AML-193 (cell line): Measurements from ENCODE around the gene SOAT1.
"Not testable (repeated sequence)": the region's sequence is repeated elsewhere in the genome, so short reads cannot be mapped to it uniquely, and the experiment has no call there.

Experiments
- DNase-seq, 2 experiments: peaks; one replicate each; lab custom pipeline; 2025; lab: John Stamatoyannopoulos, UW

Gene SOAT1

DNA sequence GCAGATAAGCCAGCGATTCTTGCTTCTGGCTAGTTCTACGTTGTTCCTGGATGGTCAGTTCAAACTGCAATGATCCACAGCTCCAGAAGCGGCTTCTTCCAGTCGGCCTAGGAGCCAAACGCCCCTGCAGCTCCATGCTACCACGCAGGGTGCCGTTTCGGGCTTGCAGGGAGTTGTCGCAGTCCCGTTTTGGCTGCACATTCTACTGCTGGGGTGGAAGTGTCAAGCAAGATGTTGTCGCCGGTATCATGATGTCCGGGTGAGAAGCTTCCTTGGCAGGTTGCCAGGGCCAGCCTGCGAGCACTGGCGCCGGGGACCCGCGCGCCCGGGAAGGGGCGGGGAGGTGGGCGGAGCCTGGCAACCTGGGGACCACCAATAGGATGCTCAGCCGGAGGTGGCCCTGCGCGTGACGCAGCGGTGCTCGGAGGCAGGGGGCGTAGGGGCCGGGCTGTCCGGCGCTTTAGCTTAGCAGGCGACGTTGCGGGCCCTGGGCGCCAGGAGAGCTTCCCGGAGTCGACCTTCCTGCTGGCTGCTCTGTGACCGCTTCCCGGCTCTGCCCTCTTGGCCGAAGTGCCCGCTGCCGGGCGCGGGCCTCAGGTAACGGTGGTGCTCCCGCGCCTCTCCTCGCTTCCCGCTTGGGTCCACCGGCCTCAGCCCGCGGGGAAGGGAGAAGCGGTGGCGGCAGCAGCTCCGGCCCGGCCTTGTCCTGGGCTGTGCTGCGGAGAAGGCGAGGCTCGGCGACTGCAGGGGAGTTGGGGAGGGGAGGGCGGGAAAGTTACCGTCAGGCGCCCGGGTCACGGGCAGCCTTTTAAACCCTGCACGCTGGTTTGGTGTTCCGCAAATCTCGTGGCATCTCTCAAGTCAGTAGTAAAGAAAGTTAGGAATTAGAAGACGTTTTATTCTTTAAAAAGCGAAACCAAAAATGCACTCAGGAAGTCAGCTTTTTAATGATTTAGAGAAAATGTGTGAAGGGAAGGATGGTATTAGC is at the start of gene SOAT1:
Gene SOAT1, plus strand, starts transcription at position 458 of the 988 bp plus-strand sequence. CDS start 8,888 bp downstream, outside the sequence.
- DNase-seq: peak; percentile 78 to 79

DNA sequence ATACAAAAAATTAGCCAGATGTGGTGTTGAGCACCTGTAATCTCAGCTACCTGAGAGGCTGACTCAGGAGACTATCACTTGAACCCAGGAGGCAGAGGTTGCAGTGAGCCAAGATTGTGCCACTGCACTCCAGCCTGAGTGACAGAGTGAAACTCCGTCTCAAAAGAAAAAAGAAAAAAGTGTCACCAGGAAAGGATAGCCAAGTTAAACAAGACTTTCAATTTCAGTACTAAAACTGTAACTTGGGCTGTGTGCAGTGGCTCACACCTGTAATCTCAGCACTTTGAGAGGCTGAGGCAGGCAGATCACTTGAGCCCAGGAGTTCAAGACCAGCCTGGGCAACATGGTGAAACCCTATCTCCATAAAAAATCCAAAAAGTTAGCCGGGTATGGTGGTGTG is 48.2 kb upstream of the SOAT1 start:
- DNase-seq: not testable (repeated sequence)

- DNase-seq: no peak
Measured at GRCh38 chr1:179247923-179248322, 45.7 kb upstream of the SOAT1 start.

DNA sequence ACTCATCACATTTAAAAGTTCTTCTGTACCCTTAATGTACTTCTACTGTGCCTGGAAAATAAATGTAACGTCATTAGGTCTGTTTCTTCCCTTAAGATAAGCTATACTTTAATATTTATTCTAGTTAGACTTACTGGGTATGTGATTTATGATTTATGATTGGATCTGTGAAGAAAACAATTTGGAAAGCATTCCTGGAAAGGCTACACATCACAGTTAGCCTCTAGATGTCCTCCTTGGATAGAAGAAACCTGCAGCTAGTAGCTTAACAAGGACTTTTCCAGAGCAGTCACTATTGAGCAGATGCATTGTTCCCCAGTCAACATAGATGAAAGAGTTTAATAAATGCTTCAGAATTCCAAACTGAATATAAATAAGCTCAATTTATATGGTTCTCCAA is 41.9 kb upstream of the SOAT1 start:
- DNase-seq: no peak

- DNase-seq: no peak
Measured at GRCh38 chr1:179252606-179253005, 41.0 kb upstream of the SOAT1 start.

- no peak for DNase-seq
Measured at GRCh38 chr1:179253286-179253972, 40.2 kb upstream of the SOAT1 start.

DNA sequence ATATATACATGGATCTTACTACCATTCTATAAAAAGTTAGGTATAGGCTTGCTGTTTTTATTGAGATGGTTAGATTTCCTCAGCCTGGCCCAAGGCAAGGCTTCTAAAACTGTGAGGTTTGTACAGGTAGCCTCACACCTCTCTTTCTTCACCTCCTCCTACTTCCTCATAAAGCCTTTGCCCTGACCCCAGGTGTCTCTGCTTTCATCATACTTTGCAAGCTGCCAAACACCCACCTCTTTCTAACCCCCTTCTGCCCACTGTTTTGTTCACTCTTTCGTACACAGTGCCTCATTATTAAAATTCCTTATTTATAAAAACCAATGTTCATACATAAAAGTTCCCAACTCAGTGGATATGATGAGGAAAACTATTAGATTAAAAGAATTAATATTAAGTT is 31.4 kb upstream of the SOAT1 start:
- no peak for DNase-seq

DNA sequence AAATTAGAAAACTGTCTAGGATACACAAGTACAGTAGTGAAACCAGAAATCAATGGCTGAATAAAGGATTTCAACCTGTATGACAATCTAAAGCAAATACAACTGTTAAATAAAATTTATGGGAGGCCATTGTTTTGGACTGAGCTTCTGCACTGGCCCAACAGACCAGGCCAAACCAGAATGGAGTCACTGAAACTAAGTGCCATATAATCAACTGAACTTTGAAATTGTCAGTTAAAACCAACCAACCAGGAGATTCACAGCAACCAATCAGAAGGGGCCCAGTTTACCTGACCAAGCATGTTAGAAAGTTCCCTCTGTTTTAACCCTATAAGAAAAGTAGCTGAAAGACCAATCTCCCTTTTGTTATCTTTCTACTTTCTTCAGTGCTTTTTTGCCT is 30.5 kb upstream of the SOAT1 start:
- DNase-seq: no peak

DNA sequence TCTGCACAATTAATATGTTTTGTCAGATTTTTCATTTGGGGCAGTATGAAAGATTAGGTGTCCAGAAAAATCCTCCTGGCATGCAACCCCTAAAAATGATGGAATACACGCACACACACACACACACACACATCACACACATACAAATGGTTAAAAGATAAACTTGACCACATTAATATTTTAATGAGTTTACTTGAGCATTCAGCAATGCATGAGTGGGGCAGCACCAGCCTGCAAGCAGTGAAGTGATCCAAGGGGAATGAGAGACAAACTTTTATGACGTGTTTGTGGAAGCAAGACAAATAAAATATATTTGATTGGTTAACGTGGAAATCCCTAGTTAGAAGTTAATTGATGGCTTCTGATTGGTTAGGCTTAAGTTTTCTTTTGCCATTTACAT is 29.1 kb upstream of the SOAT1 start:
- no peak for DNase-seq

DNA sequence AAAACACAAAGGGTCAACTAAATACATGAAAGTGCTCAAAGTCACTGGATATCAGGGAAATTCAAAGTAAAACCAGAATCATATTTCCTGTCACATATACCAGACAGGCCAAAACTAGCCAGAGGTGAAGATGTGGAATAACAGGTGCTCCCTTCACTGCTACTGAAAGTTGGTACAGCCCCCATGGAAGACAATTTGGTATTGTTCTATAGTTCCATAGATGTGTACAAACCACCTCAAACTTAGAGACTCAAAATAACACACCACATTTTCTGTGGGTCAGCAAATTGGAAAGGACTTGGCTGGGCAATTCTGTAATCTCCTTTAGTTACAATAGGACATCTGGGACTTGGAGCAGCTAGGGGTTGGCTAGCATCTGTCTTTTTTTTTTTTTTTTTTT is 24.5 kb upstream of the SOAT1 start:
- DNase-seq: no peak

GRCh38 chr1:179274424-179274823 is 19.2 kb upstream of the SOAT1 start:
- DNase-seq: not testable (repeated sequence)

DNA sequence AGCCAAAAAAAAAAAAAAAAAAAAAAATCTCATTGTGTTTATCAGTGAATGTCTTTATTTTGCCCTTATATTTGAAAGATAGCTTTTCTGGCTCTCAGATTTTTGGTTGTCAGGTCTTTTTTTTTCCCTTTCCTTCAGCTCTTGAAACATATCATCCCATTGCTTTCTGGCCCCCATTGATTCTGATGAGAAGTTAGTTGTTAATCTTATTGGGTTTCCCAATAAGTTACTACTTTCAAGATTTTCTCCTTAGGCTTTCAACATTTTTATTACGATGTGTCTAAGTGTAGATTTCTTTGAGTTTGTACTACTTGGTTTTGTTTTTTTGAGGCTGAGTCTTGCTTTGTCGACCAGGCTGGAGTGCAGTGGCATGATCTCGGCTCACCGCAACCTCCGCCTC is 14.7 kb upstream of the SOAT1 start:
- DNase-seq: no peak

GRCh38 chr1:179283992-179284391 is 9.6 kb upstream of the SOAT1 start:
- DNase-seq: no peak

GRCh38 chr1:179287946-179288345 is 5.7 kb upstream of the SOAT1 start:
- no peak for DNase-seq

- no peak for DNase-seq
Measured at GRCh38 chr1:179288977-179289376, 4.6 kb upstream of the SOAT1 start.

GRCh38 chr1:179295164-179295755 is 1.7 kb downstream of the SOAT1 start:
- no peak for DNase-seq

GRCh38 chr1:179296356-179297104 is 2.9 kb downstream of the SOAT1 start:
- DNase-seq: no peak

- DNase-seq: no peak
Measured at GRCh38 chr1:179297105-179297378, 3.4 kb downstream of the SOAT1 start.

DNA sequence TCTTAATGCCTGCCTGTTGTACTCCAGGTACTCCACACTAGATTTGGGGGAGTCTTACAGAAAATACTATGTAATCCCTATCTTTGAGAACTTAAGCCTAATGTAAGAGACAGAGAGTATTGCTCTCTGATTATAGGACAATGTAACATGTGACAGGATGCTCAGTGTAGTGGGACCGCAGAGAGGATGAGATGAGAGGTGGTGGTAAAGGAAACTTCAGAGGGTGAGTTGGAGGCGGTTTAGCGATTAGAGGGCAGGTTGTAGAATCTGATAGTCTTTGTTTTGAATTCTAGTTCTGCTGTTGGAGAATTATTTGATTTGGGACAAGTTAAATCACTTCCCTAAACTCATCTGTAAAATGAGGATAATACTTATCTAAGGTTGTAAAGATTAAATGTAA is 5.4 kb downstream of the SOAT1 start:
- no peak for DNase-seq

DNA sequence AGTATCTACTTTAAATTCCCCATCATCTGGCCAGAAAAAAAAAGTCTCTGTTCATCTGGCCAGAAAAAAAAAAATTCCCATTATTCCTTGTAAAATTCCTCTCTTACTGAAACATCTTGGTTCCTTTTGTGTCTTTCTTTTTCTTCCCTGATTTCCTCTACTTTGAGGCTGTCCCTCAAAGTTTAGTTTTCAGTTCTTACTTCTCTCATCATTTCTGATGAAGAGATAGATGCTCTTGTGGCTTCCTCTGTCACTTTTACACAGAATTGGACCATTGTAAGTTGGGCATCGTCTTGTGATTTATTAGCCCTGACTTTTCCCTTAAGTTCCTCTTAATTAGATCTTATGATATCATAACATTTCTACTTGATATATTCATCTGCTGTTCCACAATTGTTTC is 6.5 kb downstream of the SOAT1 start:
- DNase-seq: no peak

DNA sequence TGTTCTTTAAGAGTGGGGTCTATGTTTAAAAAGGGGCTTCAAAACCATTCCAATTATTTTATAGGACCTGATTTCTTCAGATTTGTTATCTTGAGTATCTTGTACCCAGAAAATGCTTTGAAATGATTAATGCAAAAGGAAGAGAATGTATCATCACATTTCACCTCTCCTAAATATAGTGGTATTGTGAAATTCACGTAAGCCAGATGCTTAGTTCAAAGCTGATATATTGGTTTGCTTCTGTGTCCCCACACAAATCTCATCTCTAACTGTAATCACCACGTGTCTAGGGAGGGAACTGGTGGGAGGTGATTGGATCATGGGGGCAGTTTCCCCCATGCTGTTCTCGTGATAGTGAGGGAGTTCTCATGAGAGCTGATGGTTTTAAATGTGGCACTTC is 8.5 kb downstream of the SOAT1 start:
- no peak for DNase-seq

DNA sequence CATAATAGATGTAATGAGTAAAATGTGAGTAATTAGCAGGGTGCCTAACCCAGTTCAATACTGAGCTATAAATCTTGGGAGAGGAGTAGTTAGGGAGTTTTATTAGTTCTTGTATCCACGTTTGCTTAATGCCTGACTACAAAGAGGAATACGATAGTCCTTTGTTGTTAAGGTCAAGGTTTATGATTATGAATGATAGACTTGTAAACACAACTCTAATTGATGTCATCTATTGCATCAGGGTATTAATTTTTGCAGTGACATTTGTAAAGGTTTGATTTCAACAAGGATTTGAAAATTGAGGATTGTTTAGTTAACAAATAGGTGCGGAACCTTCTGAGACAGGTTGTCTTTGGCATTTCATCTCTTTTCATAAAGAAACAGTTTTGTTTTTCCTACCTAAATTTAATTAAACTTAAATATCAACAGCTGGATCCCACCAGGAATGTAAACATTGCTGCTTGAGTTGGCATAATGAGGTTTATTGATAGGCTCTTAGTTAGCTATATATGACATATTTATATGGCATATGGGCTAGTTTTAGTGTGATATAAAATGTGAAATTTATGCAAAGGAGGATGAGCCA is 9.7 kb downstream of the SOAT1 start:
- DNase-seq: no peak
